Measurements from ENCODE around the gene NIPBL. TPM values are rescaled to one million over a fixed set of nuclear protein-coding genes. Genes with fewer than 3 reads are reported as not detected.

Gene NIPBL
- total and polyA plus RNA-seq, 2 of the 8 experiments (the other 6 are each of a cell fraction or from before 2014, with no cell fraction given) = 21.1 to 53.5 TPM

GRCh38 chr5:36998578-36998977 is 122.0 kb downstream of the NIPBL start (continued):
- no peak for TF ChIP-seq CHD7 (IDR thresholded peaks at IDR 0.05; ENCODE audit: insufficient replicate concordance, low read length)
- no peak for TF ChIP-seq BRCA1 (IDR thresholded peaks at IDR 0.05; ENCODE audit: low read depth, low read length)
- no peak for TF ChIP-seq JUND (IDR thresholded peaks at IDR 0.05; ENCODE audit: low read length)
- no peak for TF ChIP-seq CHD1 (IDR thresholded peaks at IDR 0.05; ENCODE audit: low read depth, low read length)
- no peak for TF ChIP-seq GTF2F1 (IDR thresholded peaks at IDR 0.05; ENCODE audit: borderline replicate concordance, low read depth, low read length)
- no peak for TF ChIP-seq KDM4A (IDR thresholded peaks at IDR 0.05; ENCODE audit: low read depth, low read length, severe bottlenecking)
- TF ChIP-seq SAP30 (IDR thresholded peaks at IDR 0.05; ENCODE audit: insufficient read depth, insufficient replicate concordance, low read length) = no peak
- no peak for TF ChIP-seq CBX8 (IDR thresholded peaks at IDR 0.05; ENCODE audit: borderline replicate concordance, low read depth, low read length)
- TF ChIP-seq YY1 (IDR thresholded peaks at IDR 0.05; ENCODE audit: low read depth, low read length) = no peak
- TF ChIP-seq TEAD4 (IDR thresholded peaks at IDR 0.05; ENCODE audit: low read depth, low read length) = no peak
- TF ChIP-seq EZH2 (IDR thresholded peaks at IDR 0.05; ENCODE audit: low read depth, low read length, severe bottlenecking) = no peak
- no peak for TF ChIP-seq ASH2L (IDR thresholded peaks at IDR 0.05; ENCODE audit: low read length)

Data from H1 (cell line).